ENCODE data around the gene PTGR1. TPM values are rescaled to one million over a fixed set of nuclear protein-coding genes. Genes with fewer than 3 reads are reported as not detected.
"Not testable (repeated sequence)": the region's sequence is repeated elsewhere in the genome, so short reads cannot be mapped to it uniquely, and the experiment has no call there.

The PTGR1 gene
- total RNA-seq, 3 donors from 2014 or later: 30.0 to 87.1 (median 68.2) TPM

DNA sequence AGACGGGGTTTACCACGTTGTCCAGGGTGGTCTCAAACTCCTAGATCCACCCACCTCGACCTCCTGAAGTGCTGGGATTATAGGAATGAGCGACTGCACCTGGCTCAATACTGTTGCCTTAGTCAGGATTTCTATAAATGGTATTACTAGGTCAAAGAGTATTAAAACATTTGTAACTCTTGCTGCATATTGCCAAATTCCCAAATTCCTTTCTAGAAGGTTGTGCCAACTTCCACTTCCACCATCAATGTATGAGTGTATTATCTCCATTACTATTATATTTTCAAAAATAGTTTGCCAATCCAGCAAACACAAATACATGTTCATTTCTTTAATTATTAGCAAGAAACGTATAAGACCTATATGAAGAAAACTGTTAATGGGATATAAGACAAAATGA lies 10.6 kb downstream of the PTGR1 start:
- TF ChIP-seq, protein P1, sequence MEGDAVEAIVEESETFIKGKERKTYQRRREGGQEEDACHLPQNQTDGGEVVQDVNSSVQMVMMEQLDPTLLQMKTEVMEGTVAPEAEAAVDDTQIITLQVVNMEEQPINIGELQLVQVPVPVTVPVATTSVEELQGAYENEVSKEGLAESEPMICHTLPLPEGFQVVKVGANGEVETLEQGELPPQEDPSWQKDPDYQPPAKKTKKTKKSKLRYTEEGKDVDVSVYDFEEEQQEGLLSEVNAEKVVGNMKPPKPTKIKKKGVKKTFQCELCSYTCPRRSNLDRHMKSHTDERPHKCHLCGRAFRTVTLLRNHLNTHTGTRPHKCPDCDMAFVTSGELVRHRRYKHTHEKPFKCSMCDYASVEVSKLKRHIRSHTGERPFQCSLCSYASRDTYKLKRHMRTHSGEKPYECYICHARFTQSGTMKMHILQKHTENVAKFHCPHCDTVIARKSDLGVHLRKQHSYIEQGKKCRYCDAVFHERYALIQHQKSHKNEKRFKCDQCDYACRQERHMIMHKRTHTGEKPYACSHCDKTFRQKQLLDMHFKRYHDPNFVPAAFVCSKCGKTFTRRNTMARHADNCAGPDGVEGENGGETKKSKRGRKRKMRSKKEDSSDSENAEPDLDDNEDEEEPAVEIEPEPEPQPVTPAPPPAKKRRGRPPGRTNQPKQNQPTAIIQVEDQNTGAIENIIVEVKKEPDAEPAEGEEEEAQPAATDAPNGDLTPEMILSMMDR (IDR thresholded peaks at IDR 0.05): no peak
- TF ChIP-seq POLR2A (IDR thresholded peaks at IDR 0.05) (no peak), POLR2AphosphoS5 (IDR thresholded peaks at IDR 0.05) (no peak)
- Histone ChIP-seq H3K9me3 (no peaks in the 10 kb centered on the region), H3K27me3 (no peaks in the 10 kb centered on the region), H3K4me1 (no peaks in the 10 kb centered on the region), H3K36me3 (peaks cover 3% of the 10 kb centered on the region), H3K27ac (no peak overlapping the region), H3K4me3 (no peak overlapping the region)
- DNase-seq (ENCODE audit: low spot score in 2 of 2): no peak
- intact Hi-C loops (cut with DNase I; ENCODE audit: low total_unique reads): no loop called here

DNA sequence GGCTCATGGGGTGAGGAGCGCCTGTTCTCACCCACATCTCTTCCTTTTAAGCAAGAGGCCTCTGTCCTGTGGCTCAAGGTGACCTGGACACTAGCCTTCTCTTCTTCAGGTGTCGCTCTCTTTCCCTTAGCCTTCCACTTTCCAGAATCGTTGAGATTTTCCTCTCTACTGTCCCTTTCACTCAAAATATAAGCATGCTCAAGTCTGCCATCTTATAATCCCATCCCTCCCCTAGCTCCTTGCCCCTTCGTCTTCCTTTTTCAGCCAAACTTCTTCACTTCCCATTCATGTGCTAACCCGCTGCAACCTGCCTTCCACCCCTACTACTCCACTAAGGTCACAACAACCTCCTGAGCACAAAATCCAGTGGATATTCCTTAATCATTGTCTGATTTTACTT lies 13.1 kb downstream of the PTGR1 start:
- intact Hi-C loops (cut with DNase I; ENCODE audit: low total_unique reads): no loop called here
- Histone ChIP-seq H3K9me3 (no peaks in the 10 kb centered on the region), H3K27me3 (no peaks in the 10 kb centered on the region), H3K4me3 (no peak overlapping the region), H3K4me1 (no peaks in the 10 kb centered on the region), H3K36me3 (peaks cover 8% of the 10 kb centered on the region), H3K27ac (no peak overlapping the region)
- no peak for DNase-seq (ENCODE audit: low spot score in 2 of 2)
- TF ChIP-seq POLR2A (IDR thresholded peaks at IDR 0.05) (no peak), POLR2AphosphoS5 (IDR thresholded peaks at IDR 0.05) (no peak)
- TF ChIP-seq, protein P1 (IDR thresholded peaks at IDR 0.05): no peak

DNA sequence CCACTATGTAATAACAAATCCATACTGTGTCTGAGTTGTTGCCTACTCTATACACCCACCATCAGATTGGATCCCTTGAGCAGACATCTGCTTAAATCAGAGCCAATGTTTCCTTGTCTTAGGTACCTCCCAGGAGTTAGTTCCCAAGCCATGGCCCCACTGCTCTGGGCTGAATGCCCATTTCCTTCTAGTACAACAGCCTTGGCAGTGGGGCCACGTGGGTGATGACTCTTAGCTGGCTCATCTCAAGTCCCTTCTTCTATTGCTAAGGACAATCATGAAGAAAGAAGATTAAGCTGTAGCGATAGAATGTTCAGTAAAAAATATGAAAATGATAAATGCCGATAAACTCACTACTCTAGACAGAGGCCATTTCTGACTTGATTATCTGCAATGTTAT lies 16.6 kb downstream of the PTGR1 start:
- H3K4me1 ChIP-seq: no peaks in the 10 kb centered on the region
- TF ChIP-seq, protein P1 (IDR thresholded peaks at IDR 0.05): no peak
- intact Hi-C loops (cut with DNase I; ENCODE audit: low total_unique reads): no loop called here

DNA sequence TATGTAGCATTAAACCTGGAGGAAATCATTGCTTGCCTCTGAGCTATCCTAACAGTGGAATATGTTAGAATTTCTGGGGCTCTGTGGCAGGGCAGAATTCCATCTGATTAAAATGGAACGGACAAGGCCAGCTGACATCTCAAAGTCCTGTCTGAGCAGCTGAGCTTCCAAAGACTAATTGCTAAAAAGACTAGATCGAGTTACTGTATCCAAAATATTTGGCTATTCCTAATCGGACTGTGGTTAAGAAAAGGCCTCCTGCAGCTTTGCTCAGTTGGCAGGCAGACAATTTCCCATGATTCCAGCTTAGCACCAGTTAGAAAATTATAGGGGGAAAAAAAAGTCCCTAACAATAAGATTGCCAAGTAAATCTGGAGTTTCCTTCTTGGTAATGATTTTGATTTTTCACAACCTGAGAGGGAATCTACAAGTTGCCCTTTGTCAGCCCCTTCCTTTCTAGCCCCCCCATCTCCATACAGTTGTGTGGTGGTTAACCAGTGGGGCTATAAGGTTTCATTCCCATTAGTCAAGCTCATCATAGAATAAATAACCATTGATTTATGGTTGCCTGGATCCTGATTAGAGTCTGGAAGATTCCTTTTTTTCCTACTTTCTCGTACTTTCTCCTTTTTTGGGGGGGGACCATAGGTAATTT lies 26.4 kb downstream of the PTGR1 start:
- Histone ChIP-seq H3K9me3 (peaks cover 3 to 9% of the 10 kb centered on the region in 2 donors), H3K4me1 (no peaks in the 10 kb centered on the region), H3K27ac (no peak overlapping the region), H3K36me3 (peaks cover 5% of the 10 kb centered on the region), H3K4me3 (no peak overlapping the region), H3K27me3 (no peaks in the 10 kb centered on the region)
- intact Hi-C loops (cut with DNase I; ENCODE audit: low total_unique reads): no loop called here
- DNase-seq (ENCODE audit: low spot score in 2 of 2): no peak
- TF ChIP-seq POLR2AphosphoS5 (IDR thresholded peaks at IDR 0.05) (no peak), POLR2A (IDR thresholded peaks at IDR 0.05) (no peak)
- TF ChIP-seq, protein P1 (IDR thresholded peaks at IDR 0.05): no peak

More for the DNA sequence above, 16.6 kb downstream of the PTGR1 start:
- no peaks in the 10 kb centered on the region for H3K9me3 ChIP-seq
- H3K36me3 ChIP-seq: peaks cover 8% of the 10 kb centered on the region
- no peaks in the 10 kb centered on the region for H3K27me3 ChIP-seq
- no peak overlapping the region for H3K27ac ChIP-seq
- DNase-seq (ENCODE audit: low spot score in 2 of 2): no peak
- H3K4me3 ChIP-seq: no peak overlapping the region

DNA sequence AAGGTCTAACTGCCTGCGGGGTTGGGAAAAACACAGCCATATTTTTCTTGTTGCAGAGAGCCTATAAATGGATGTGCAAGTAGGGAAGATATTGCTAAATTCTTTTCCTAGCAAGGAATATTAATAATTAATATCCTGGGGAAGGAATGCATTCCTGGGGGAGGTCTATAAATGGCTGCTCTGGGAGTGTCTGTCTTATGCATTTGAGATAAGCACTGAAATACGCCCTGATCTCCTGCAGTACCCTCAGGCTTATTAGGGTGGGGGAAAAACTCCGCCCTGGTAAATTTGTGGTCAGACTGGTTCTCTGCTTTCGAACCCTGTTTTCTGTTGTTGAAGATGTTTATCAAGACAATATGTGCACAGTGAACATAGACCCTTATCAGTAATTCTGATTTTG lies 31.3 kb downstream of the PTGR1 start:
- DNase-seq (ENCODE audit: low spot score in 2 of 2); H3K4me1 ChIP-seq; intact Hi-C loops (cut with DNase I; ENCODE audit: low total_unique reads); H3K27ac ChIP-seq; H3K4me3 ChIP-seq; H3K36me3 ChIP-seq; H3K27me3 ChIP-seq: not testable (repeated sequence)
- H3K9me3 ChIP-seq: peaks cover 5 to 16% of the 10 kb centered on the region in 2 donors

DNA sequence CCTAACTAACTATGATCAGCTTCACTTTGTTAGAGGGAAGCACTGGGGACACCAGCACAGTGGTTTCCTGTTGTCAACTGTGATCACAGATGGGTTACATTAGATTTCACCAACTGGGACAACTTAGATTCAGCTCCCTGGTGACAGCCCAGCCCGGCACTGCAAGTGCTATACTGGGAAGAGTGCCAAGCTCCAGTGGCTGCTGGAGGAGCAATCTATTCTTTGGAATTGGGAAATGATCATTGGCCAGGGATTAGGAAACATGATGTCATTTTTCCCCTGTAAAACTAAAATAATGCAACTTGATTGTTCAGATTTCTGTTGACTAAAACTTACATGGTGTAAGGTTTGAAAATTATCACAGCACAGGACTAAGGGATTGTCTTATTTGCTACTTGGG lies 33.2 kb downstream of the PTGR1 start:
- TF ChIP-seq, protein P1 (IDR thresholded peaks at IDR 0.05): no peak
- TF ChIP-seq POLR2A (IDR thresholded peaks at IDR 0.05) (no peak), POLR2AphosphoS5 (IDR thresholded peaks at IDR 0.05) (no peak)
- Histone ChIP-seq H3K9me3 (peaks cover 5 to 16% of the 10 kb centered on the region in 2 donors), H3K36me3 (peaks cover 5% of the 10 kb centered on the region), H3K4me1 (no peaks in the 10 kb centered on the region), H3K4me3 (no peak overlapping the region), H3K27ac (no peak overlapping the region), H3K27me3 (no peaks in the 10 kb centered on the region)
- DNase-seq (ENCODE audit: low spot score in 2 of 2): no peak
- intact Hi-C loops (cut with DNase I; ENCODE audit: low total_unique reads): no loop called here

Measured in breast epithelium (tissue), 4 donors.